Left ventricle myocardium superior (tissue), 1 donor: ENCODE results near the gene REPIN1. TPM values are rescaled to one million over a fixed set of nuclear protein-coding genes. Genes with fewer than 3 reads are reported as not detected.
"Not testable (repeated sequence)": the region's sequence is repeated elsewhere in the genome, so short reads cannot be mapped to it uniquely, and the experiment has no call there.

Experiments
- ATAC-seq: fragments of 200-7000 bp; cut with Tn5 transposase; one replicate; pipeline ENCODE4 v1.9.1; 2020; ENCODE audit warnings: mild to moderate bottlenecking, moderate library complexity
- DNase-seq: peaks from one replicate; pipeline ENCODE4 v3.0.0-alpha.2; 2020
- intact Hi-C: fragments of 100-400 bp; cut with micrococcal nuclease; formaldehyde crosslinking; loops from one replicate; pipeline ENCODE4 v1.11.0; 2022
- total RNA-seq: library from RNA; stranded (reverse); fragmentation: NEBNext Ultra II Directional; extraction: Animal tissue kit (Norgen Biotek cat#: 25700); gene quantifications from one replicate; pipeline ENCODE4 v1.2.1, GENCODE V29; 2021
- donor health status: DM: no; HTN: yes; CAD: no; lungs with severe emphysema.

The REPIN1 gene
- total RNA-seq, 1 donor from 2014 or later, result 131 TPM

- intact Hi-C loops, result no loop called here
- no peak for ATAC-seq
- no peak for DNase-seq
These were observed 15.2 kb downstream of the REPIN1 start for GRCh38 chr7:150383710-150384397.

GRCh38 chr7:150384406-150385301 lies 16.0 kb downstream of the REPIN1 start:
- DNase-seq (no peak), ATAC-seq (no peak)
- intact Hi-C loops, result no loop called here

- intact Hi-C loops, result no loop called here
- DNase-seq (no peak), ATAC-seq (no peak)
These were observed 16.7 kb downstream of the REPIN1 start for GRCh38 chr7:150385302-150385723.

GRCh38 chr7:150385884-150386283 lies 17.3 kb downstream of the REPIN1 start:
- DNase-seq, intact Hi-C loops, ATAC-seq: not testable (repeated sequence)

- DNase-seq (no peak), ATAC-seq (peak; percentile 2)
- intact Hi-C loops, result no loop called here
These were observed 19.7 kb downstream of the REPIN1 start for GRCh38 chr7:150388306-150388705.

- intact Hi-C loops, result no loop called here
- peak; percentile 98 for ATAC-seq
- peak; percentile 88 for DNase-seq
These were observed 20.3 kb downstream of the REPIN1 start for GRCh38 chr7:150388709-150389531.

GRCh38 chr7:150389532-150389816 lies 20.9 kb downstream of the REPIN1 start:
- intact Hi-C loops, result no loop called here
- ATAC-seq (no peak), DNase-seq (no peak)

- ATAC-seq (no peak), DNase-seq (no peak)
- intact Hi-C loops, result no loop called here
These were observed 21.6 kb downstream of the REPIN1 start for GRCh38 chr7:150390205-150390604.

GRCh38 chr7:150393325-150393724 lies 24.7 kb downstream of the REPIN1 start:
- DNase-seq, result no peak
- ATAC-seq, result no peak
- intact Hi-C loops, result no loop called here

GRCh38 chr7:150396426-150396825 lies 27.8 kb downstream of the REPIN1 start:
- no peak for DNase-seq
- no peak for ATAC-seq
- intact Hi-C loops, result no loop called here

GRCh38 chr7:150396851-150397260 lies 28.2 kb downstream of the REPIN1 start:
- ATAC-seq (no peak), DNase-seq (no peak)
- intact Hi-C loops, result no loop called here

- DNase-seq (no peak), ATAC-seq (no peak)
- intact Hi-C loops, result no loop called here
These were observed 28.9 kb downstream of the REPIN1 start for GRCh38 chr7:150397346-150398107.

GRCh38 chr7:150398108-150398964 lies 29.7 kb downstream of the REPIN1 start:
- DNase-seq, result no peak
- intact Hi-C loops, result no loop called here
- peak; percentile 79 for ATAC-seq

GRCh38 chr7:150398965-150399320 lies 30.3 kb downstream of the REPIN1 start:
- peak; percentile 44 for ATAC-seq
- intact Hi-C loops, result no loop called here
- no peak for DNase-seq

- ATAC-seq (no peak), DNase-seq (no peak)
- intact Hi-C loops, result no loop called here
These were observed 30.9 kb downstream of the REPIN1 start for GRCh38 chr7:150399421-150400007.

- ATAC-seq (no peak), DNase-seq (no peak)
- intact Hi-C loops, result no loop called here
These were observed 31.6 kb downstream of the REPIN1 start for GRCh38 chr7:150400008-150400787.

- no peak for DNase-seq
- ATAC-seq, result no peak
- intact Hi-C loops, result no loop called here
These were observed 32.3 kb downstream of the REPIN1 start for GRCh38 chr7:150400788-150401423.
